Activated T-helper 17 cell treated with anti-CD3 and anti-CD28 coated beads, Interleukin-2, amount 50 U/mL, for 72 hours (primary cell): ENCODE data around the gene DNAJC18. TPM values are rescaled to one million over a fixed set of nuclear protein-coding genes. Genes with fewer than 3 reads are reported as not detected.
"Not testable (repeated sequence)": the region's sequence is repeated elsewhere in the genome, so short reads cannot be mapped to it uniquely, and the experiment has no call there.

Experiments used
- ATAC-seq: fragments of 150-1000 bp; cut with Tn5 transposase; replicated peaks from 2 replicates; pipeline ENCODE4 v1.10.0; 2021; ENCODE audit warnings: mild to moderate bottlenecking, moderate library complexity
- H3K27ac Mint-ChIP-seq: one replicate; pipeline ENCODE4 v1.8.0; 2022; ENCODE audit warnings: mixed read lengths
- H3K27me3 Mint-ChIP-seq: one replicate; pipeline ENCODE4 v1.8.0; 2022; ENCODE audit warnings: mixed read lengths
- H3K36me3 Mint-ChIP-seq: one replicate; pipeline ENCODE4 v1.8.0; 2022; ENCODE audit warnings: low read depth, mild to moderate bottlenecking, mixed read lengths
- H3K4me1 Mint-ChIP-seq: one replicate; pipeline ENCODE4 v1.8.0; 2022; ENCODE audit warnings: mixed read lengths
- H3K4me3 Mint-ChIP-seq: one replicate; pipeline ENCODE4 v1.8.0; 2022; ENCODE audit warnings: mild to moderate bottlenecking, mixed read lengths
- H3K9me3 Mint-ChIP-seq: one replicate; pipeline ENCODE4 v1.8.0; 2022; ENCODE audit warnings: mixed read lengths
- total RNA-seq, 2 donors: library from RNA; stranded (reverse); gene quantifications; one replicate each; pipeline ENCODE4 v1.2.3, GENCODE V29; 2022

Gene DNAJC18
- total RNA-seq, 2 donors from 2014 or later, result 23.4 to 41.5 TPM

DNA sequence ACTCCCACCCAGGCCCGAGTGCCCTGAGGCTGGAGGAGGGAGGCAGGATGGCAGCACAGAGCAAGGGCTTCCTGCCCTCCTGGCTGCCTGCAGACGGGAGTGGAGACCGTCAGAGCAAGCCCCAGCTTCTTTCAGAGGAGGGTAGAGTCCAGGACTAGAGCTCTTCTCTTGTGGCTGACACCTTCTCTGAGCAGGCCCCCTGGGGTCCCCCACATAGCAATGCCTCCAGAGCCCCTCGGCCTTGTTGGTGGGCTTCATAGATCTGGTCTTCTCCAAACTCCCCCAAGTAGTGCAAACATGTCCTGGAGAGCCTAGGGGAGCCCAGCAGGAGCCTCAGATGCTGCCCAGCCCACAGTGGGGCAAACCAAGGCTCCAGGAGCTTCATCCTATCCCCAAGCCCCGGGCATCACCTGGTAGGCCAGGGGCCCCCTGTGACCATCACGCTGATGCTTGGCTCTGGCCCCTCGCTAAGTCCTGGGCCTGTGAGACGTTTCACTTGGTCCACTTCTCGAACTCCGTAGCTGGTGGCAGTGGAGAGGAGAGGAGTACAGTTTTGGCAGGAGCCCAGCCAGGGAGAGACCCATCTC, 51.6 kb downstream of the DNAJC18 start:
- ATAC-seq, result no peak
- Mint-ChIP-seq H3K4me1 (peaks cover 34% of the 10 kb centered on the region), H3K27ac (peak overlapping the region; percentile 48), H3K27me3 (no peaks in the 10 kb centered on the region), H3K9me3 (no peaks in the 10 kb centered on the region), H3K36me3 (peaks cover 29% of the 10 kb centered on the region), H3K4me3 (peak overlapping the region; percentile 43)

DNA sequence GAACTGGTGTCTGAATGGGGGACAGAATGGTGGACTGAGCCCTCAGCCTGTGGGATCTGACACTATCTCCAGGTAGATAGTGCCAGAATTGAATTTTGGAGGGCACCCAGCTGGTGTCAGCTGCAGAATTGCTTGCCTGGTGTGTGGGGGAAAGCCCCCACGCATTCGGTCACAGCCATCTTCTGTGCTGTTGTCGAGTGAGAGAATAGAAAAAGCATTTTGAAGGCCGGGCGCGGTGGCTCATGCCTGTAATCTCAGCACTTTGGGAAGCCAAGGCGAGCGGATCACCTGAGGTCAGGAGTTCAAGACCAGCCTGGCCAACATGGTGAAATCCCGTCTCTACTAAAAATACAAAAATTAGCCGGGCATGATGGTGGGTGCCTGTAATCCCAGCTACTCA, 52.4 kb downstream of the DNAJC18 start:
- H3K9me3 Mint-ChIP-seq, H3K27me3 Mint-ChIP-seq, H3K27ac Mint-ChIP-seq, ATAC-seq: not testable (repeated sequence)
- H3K36me3 Mint-ChIP-seq, result peaks cover 25% of the 10 kb centered on the region
- H3K4me3 Mint-ChIP-seq, result peak overlapping the region; percentile 77
- H3K4me1 Mint-ChIP-seq, result peaks cover 34% of the 10 kb centered on the region

DNA sequence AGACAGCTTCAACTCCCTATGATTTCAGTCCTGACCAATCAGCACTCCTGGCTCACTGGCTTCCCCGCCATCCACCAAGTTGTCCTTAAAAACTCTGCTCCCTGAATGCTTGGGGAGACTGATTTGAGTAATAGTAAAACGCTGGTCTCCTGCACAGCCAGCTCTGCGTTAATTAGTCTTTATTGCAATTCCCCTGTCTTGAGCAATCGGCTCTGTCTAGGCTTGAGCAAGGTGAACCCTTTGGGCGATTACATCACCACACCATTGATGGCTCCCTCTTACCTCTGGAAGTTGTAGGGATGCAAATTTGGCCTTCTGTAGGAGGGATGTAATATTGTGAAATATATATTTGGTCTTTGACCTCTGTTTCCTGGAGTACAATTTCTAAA, 53.3 kb downstream of the DNAJC18 start:
- Mint-ChIP-seq H3K4me3 (peak overlapping the region; percentile 77), H3K36me3 (peaks cover 16% of the 10 kb centered on the region), H3K27ac (no peak overlapping the region), H3K9me3 (no peaks in the 10 kb centered on the region), H3K27me3 (no peaks in the 10 kb centered on the region), H3K4me1 (peaks cover 26% of the 10 kb centered on the region)
- no peak for ATAC-seq

DNA sequence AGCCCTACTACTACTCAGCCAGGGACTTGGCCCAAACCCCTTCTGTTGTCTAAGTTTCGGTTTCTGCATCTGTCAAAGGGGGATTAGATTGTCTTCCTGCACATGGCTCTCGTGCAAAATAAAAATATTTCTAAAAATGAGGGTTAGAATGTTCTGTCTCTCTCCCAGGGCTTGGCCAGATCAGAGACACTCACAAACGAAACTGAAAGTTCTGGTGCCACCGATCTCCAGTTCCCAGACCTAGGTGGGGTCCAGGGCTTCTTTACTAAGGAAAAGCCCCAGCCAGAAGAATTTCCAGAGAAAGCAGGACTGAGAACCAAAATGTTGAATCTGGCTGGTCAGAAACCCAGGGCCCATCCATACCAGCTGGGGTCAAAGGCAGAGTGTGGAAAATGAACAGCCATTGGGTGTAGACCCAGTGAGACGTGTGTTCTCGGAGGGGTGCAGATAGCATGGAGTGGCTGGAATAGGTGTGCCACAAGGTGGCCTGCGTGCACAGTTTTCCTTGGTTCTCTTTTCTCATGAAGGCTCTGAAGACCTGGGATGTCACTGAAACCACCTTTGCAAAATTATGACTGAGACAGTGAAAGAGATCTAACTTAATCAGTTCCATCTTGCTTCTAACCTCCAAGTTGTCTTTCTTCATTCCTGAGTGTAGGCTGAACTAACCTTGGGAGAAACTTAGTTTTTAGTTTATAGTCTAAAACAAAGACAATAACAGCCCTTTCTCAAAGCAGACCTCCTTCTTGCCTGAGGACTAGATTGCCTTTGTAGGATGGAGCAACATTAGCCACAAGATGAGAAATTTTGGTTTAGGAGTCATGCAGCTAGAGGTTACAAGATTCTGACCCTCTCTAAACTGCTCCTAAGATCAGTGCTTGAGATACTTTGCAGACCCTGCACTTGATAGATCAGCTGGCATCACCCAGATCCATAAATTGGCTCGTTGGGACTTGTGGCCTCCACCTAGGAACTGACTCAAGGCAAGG, 54.0 kb downstream of the DNAJC18 start:
- H3K36me3 Mint-ChIP-seq, result peaks cover 13% of the 10 kb centered on the region
- peak overlapping the region; percentile 77 for H3K4me3 Mint-ChIP-seq
- no peaks in the 10 kb centered on the region for H3K27me3 Mint-ChIP-seq
- ATAC-seq, result no peak
- peak overlapping the region; percentile 90 for H3K27ac Mint-ChIP-seq
- H3K9me3 Mint-ChIP-seq, result no peaks in the 10 kb centered on the region
- H3K4me1 Mint-ChIP-seq, result peaks cover 20% of the 10 kb centered on the region

DNA sequence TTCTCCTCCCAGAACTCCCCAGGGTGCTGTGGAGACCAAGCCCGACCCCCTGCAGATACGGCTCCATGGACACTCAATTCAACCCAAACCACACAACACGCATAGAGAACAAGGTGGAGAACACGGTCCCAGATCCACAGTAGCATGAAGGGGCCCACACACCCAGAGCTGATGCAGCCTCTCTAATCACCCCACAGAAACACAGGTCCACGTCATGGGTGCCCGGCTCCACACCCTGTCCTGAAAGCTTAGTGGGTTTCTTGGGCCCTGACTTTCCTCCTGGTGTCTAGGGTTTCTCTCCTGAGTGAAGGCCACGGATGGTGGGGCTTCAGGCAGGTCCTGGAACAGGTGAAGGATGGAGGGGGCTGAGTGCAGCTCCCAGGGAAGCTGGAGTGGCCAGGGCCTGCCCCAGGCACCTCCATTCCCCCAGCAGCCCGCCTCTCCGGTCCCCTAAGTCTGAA, 54.7 kb downstream of the DNAJC18 start:
- no peak for ATAC-seq
- Mint-ChIP-seq H3K4me3 (peak overlapping the region; percentile 77), H3K36me3 (peaks cover 6% of the 10 kb centered on the region), H3K4me1 (peaks cover 17% of the 10 kb centered on the region), H3K27ac (peak overlapping the region; percentile 90), H3K27me3 (no peaks in the 10 kb centered on the region), H3K9me3 (no peaks in the 10 kb centered on the region)

DNA sequence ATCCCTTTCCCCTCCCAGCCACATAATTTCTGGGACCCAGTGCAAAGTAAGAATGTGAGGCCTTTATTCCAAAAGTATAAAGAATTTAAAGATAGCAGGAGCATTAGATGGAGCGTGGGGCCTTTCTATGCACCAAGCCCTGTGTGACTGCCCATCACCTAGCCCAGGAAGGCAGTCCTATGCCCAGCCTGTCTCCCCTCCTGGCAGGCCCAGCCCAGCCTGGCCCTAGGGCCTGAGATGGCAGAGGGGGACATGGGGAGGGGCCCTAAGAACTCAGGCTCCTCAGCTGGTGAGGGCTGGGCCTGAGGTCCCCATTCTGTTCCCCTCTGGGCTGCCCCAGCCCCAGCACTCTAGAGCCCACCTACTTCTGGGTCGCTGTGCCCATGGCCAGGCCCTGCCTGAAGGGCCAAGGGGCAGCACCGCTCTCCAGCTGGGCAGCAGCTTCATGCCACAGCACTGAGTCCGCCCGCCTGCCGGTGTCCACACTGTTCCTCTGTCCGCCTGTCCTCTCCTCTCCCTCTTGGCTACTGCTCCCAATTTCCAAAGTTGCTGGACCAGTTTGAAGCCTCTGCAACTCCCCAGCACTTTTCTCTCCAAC, 55.2 kb downstream of the DNAJC18 start:
- H3K9me3 Mint-ChIP-seq, result no peaks in the 10 kb centered on the region
- H3K4me1 Mint-ChIP-seq, result peaks cover 13% of the 10 kb centered on the region
- peak overlapping the region; percentile 77 for H3K4me3 Mint-ChIP-seq
- H3K27ac Mint-ChIP-seq, result peak overlapping the region; percentile 90
- H3K27me3 Mint-ChIP-seq, result no peaks in the 10 kb centered on the region
- ATAC-seq, result no peak
- peaks cover 1% of the 10 kb centered on the region for H3K36me3 Mint-ChIP-seq

DNA sequence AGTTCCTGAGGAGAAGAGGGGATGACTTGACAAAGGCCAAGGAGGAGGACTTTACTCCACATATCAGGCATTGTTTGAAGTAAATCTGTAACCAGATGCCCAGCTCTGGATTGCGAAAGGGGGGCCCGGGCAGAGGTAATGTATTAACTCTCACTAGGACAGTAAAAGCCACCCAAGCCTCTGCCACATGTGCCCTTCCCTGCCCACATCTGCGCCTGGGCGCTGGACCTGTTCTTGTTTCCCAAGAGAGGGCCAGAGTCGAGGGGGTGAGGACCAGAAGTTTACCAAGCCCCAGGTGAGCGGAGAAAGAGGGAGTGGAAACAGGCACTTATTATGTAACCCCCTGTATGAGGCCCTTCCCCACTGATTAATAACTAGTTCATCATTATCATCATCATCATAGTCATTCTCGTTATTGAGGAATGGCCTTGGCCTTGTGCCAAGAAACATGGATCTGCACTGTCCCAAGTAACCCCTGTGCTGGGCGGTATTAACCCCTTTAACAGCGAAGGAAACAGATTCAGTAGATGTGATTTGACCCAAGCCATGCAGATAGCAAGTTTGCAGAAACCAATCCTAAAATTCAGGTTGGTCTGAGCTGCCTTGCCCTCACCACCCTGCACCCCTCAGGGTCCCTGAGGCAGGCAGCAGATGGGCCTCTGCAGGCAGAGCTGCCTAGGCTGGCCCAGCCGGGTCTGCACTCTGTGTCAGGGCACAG, 55.9 kb downstream of the DNAJC18 start, which contains the start of gene SLC23A1:
TSS of gene SLC23A1 (minus strand) at position 23 of the 718 bp plus-strand sequence. CDS start 44 bp downstream, outside the sequence.
- H3K9me3 Mint-ChIP-seq, result no peaks in the 10 kb centered on the region
- no peak for ATAC-seq
- H3K4me3 Mint-ChIP-seq, result peak within 1 kb of the TSS; percentile 77
- H3K27ac Mint-ChIP-seq, result no peak within 1 kb of the TSS
- H3K4me1 Mint-ChIP-seq, result peaks cover 13% of the 10 kb centered on the region
- H3K36me3 Mint-ChIP-seq, result no peaks in the 10 kb centered on the region
- H3K27me3 Mint-ChIP-seq, result no peaks in the 10 kb centered on the region

DNA sequence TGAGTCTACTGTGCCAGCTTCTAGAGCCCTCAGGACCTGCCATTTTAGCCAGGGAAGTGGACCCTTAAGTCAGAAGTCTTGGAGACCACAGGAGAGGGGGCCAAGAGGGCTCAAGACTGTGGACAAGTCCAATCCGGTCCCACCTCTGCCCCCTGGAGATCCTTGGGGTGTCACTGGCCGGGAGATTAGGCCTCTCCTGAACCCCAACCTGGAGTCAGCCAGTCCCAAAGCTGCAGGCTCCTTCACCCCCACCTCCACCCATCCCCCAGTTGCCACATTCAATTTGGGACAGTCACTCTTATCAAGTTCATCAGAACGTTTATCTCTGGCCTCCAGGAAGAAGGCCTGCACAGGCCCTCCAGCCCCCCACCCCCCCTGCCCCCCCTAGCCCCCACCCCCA, 56.5 kb downstream of the DNAJC18 start:
- Mint-ChIP-seq H3K4me3 (no peak overlapping the region), H3K9me3 (no peaks in the 10 kb centered on the region), H3K4me1 (peaks cover 13% of the 10 kb centered on the region), H3K36me3 (no peaks in the 10 kb centered on the region), H3K27ac (no peak overlapping the region), H3K27me3 (no peaks in the 10 kb centered on the region)
- ATAC-seq, result no peak

DNA sequence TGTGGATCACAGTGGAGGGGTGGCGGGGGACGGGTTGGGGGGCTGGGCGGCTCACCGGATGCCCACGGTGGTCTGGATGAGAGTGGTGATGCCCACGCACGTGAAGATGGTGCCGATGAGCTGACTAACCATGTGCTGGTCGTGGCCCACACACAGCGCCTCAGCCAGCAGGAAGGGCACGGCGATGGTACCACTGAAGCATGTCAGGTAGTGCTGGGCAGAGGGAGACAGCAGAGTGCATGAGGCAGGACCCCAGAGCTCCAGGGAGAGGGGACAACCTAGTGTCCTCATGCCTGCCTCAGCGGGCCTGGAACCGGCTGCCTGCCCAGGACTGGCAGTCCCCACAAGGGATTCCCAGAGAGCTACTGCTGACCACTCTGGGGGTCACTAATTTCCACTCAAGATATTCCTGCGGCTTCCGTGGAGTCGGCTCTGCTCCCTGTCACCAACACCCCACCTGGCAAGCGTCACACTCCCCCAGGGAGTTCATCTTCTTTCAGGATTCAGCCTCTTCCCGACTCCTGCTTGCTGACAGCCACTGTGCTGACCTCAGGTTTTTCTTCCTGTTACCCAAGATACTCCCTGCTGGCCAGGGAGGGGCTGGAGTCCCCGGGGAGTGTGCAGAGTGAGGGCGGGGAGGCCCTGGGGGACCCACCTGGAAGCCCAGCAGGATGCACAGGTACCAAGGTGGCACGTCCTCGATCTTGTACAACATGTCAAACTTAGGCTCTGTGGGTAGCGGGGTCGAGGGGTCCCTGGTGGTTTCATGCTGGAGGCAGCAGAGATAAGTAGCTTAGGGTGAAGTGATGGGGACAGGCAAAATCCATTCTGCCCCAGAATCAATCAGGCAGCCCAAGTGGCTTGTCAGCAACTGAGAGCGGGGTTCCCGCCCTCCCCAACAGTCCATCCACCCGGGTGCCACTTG, 57.2 kb downstream of the DNAJC18 start:
- H3K4me3 Mint-ChIP-seq, result no peak overlapping the region
- H3K27me3 Mint-ChIP-seq, result no peaks in the 10 kb centered on the region
- no peak for ATAC-seq
- no peaks in the 10 kb centered on the region for H3K9me3 Mint-ChIP-seq
- no peaks in the 10 kb centered on the region for H3K36me3 Mint-ChIP-seq
- peaks cover 13% of the 10 kb centered on the region for H3K4me1 Mint-ChIP-seq
- no peak overlapping the region for H3K27ac Mint-ChIP-seq

DNA sequence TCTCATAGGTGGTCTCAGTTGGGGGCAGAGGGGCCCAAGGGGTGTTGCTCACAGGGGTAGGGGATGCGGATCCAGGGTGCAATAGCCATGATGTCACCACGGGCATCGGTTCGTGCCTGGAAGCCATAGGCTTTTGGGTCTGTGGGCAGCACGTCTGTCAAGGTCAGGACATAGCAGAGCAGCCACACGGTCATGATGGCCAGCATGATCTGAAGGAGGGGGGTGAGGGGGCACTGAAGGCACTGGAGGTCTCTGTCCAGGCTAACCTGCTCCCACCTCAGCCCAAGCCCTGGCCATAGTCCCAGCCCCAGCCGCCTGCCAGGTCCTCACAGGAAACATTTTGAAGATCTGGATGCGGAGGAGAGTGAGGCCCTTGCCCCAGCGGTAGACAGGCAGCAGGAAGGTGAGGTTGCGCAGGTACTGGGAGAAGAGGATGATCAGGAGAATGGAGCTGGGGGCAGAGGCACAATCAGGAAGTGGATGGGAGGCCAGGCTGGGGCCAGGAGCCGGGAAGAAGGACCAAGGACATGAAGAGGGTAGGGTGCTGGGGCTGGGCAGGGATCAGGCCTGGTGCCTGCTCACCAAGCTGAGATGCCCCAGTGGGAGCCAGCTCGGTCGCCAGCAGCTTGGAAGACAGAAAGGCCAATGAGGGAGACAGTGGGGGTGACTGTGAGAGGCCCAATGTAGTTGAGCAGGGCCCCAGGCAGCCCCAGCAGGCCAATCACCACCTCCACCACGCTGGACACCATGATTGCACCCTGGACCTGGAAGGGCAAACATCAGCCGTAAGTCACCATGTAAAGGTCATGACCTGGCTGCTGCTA, 59.5 kb downstream of the DNAJC18 start:
- H3K9me3 Mint-ChIP-seq, result no peaks in the 10 kb centered on the region
- no peaks in the 10 kb centered on the region for H3K36me3 Mint-ChIP-seq
- H3K4me3 Mint-ChIP-seq, result no peak overlapping the region
- peak overlapping the region; percentile 37 for H3K27ac Mint-ChIP-seq
- H3K4me1 Mint-ChIP-seq, result peaks cover 6% of the 10 kb centered on the region
- ATAC-seq, result no peak
- H3K27me3 Mint-ChIP-seq, result no peaks in the 10 kb centered on the region

DNA sequence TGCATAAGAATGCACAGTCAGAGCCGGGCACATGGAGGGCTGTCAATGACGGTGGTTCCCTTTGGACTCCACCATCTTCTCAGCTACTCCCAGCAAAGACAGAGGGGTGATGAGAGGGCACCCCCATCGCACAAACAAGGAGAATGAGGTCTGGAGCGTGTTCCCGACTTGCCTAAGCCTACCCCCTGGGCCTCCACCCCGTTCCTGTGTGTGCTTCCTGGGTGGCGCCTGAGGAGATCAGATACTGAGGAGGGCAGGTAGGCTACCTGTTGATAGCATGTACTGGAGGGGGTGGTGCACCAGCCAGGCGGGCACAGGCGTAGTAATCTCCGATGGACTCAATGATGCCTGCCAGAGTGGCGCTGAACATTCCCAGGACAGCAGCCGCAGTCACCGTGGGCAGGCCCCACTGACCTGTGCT, 60.4 kb downstream of the DNAJC18 start:
- peaks cover 2% of the 10 kb centered on the region for H3K36me3 Mint-ChIP-seq
- H3K27ac Mint-ChIP-seq, result peak overlapping the region; percentile 37
- H3K27me3 Mint-ChIP-seq, result no peaks in the 10 kb centered on the region
- no peaks in the 10 kb centered on the region for H3K9me3 Mint-ChIP-seq
- H3K4me3 Mint-ChIP-seq, result no peak overlapping the region
- no peaks in the 10 kb centered on the region for H3K4me1 Mint-ChIP-seq
- no peak for ATAC-seq

DNA sequence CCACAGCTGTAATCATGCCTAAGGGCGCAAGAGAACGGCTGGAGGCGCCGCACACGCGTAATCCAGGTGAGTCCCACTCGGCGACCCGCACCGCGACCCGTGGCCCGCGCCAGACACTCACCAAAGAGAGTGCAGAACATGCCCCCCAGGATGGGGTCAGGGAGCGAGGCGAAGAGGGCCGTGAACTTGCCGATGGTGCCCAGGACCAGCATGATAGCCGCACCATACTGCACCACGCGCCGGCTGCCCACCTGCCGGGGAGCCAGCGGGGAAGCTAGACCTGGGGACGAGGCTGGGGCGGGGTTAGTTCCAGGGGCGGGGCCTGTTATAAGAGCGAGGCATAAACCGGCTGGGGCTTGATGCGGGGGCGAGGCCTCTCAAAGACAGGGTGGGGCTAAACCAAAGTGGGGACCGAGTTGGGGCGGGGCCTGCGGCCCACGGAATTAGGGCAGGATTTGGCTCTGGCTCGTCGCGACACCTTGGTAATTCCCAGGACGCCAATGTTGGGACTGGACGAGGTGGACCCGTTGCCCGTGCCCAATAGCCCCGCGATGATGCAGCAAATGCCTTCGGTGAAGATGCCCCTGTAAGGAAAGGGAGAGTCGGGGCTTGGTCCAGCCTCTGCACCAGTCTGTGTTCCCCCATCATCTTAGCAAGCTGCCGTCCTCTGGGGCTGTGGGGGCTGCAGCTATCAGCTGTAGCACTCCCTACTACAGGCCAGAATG, 61.1 kb downstream of the DNAJC18 start:
- H3K4me1 Mint-ChIP-seq, result no peaks in the 10 kb centered on the region
- H3K27me3 Mint-ChIP-seq, result no peaks in the 10 kb centered on the region
- H3K27ac Mint-ChIP-seq, result no peak overlapping the region
- H3K4me3 Mint-ChIP-seq, result no peak overlapping the region
- no peaks in the 10 kb centered on the region for H3K9me3 Mint-ChIP-seq
- H3K36me3 Mint-ChIP-seq, result peaks cover 9% of the 10 kb centered on the region
- ATAC-seq, result no peak
